ENCODE measurements around the gene KIAA0513.

The KIAA0513 gene

DNA sequence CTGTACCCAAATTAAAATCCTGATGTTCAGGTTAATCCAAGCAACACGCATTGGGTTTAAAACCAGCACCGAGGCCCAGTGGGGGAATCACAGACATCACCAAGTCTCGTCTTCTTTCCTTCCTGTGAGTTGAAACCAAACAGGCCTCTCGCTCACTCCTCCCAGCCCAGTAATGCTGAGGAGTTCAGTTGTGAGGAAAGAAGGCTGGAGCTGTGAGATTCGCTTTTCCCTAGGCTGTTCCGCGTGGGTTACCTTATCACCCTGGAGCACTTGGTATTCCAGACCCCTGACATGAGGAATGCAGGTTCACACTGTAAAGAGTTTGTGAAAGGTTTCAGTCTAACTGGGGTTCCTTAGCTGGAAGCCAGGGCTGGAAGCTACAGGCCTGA is 63.9 kb downstream of the KIAA0513 start:
- no peak for DNase-seq (ENCODE audit: low spot score)
- in situ Hi-C loops (cut with MboI; ENCODE audit: low pct_unique_long_range_greater_than_20kb, low sequenced_read_pairs, unreplicated experiment), result no loop called here
- TF ChIP-seq, protein P1, sequence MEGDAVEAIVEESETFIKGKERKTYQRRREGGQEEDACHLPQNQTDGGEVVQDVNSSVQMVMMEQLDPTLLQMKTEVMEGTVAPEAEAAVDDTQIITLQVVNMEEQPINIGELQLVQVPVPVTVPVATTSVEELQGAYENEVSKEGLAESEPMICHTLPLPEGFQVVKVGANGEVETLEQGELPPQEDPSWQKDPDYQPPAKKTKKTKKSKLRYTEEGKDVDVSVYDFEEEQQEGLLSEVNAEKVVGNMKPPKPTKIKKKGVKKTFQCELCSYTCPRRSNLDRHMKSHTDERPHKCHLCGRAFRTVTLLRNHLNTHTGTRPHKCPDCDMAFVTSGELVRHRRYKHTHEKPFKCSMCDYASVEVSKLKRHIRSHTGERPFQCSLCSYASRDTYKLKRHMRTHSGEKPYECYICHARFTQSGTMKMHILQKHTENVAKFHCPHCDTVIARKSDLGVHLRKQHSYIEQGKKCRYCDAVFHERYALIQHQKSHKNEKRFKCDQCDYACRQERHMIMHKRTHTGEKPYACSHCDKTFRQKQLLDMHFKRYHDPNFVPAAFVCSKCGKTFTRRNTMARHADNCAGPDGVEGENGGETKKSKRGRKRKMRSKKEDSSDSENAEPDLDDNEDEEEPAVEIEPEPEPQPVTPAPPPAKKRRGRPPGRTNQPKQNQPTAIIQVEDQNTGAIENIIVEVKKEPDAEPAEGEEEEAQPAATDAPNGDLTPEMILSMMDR (IDR thresholded peaks at IDR 0.05; ENCODE audit: extremely low read depth, insufficient read depth, missing control alignments), result no peak

GRCh38 chr16:85092309-85092708 is 64.7 kb downstream of the KIAA0513 start:
- DNase-seq (ENCODE audit: low spot score), result no peak
- TF ChIP-seq, protein P1 (IDR thresholded peaks at IDR 0.05; ENCODE audit: extremely low read depth, insufficient read depth, missing control alignments), result no peak
- in situ Hi-C loops (cut with MboI; ENCODE audit: low pct_unique_long_range_greater_than_20kb, low sequenced_read_pairs, unreplicated experiment), result no loop called here

DNA sequence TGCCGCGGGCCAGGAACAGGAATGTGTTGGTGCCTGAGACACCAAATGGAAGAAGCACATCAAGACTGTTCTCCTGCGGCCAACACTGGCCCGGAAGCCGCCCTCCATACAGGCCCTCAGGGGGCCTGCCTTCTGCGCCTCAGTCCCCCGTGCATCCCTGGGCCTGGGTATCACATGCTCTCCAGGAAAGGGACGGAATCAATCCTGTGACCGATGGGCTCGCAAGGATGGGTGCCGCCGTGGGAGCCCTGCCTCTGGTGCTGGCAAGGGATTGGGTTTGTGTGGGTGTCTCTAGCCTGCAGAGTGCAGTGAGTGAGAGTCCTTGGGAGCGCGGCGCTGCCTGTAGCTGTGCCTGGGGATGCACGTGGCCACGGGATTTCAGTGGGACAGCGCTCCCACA is 65.3 kb downstream of the KIAA0513 start:
- in situ Hi-C loops (cut with MboI; ENCODE audit: low pct_unique_long_range_greater_than_20kb, low sequenced_read_pairs, unreplicated experiment), result no loop called here
- TF ChIP-seq, protein P1 (IDR thresholded peaks at IDR 0.05; ENCODE audit: extremely low read depth, insufficient read depth, missing control alignments), result no peak
- no peak for DNase-seq (ENCODE audit: low spot score)

GRCh38 chr16:85093705-85094104 is 66.1 kb downstream of the KIAA0513 start:
- no peak for DNase-seq (ENCODE audit: low spot score)
- in situ Hi-C loops (cut with MboI; ENCODE audit: low pct_unique_long_range_greater_than_20kb, low sequenced_read_pairs, unreplicated experiment), result no loop called here
- TF ChIP-seq, protein P1 (IDR thresholded peaks at IDR 0.05; ENCODE audit: extremely low read depth, insufficient read depth, missing control alignments), result no peak

DNA sequence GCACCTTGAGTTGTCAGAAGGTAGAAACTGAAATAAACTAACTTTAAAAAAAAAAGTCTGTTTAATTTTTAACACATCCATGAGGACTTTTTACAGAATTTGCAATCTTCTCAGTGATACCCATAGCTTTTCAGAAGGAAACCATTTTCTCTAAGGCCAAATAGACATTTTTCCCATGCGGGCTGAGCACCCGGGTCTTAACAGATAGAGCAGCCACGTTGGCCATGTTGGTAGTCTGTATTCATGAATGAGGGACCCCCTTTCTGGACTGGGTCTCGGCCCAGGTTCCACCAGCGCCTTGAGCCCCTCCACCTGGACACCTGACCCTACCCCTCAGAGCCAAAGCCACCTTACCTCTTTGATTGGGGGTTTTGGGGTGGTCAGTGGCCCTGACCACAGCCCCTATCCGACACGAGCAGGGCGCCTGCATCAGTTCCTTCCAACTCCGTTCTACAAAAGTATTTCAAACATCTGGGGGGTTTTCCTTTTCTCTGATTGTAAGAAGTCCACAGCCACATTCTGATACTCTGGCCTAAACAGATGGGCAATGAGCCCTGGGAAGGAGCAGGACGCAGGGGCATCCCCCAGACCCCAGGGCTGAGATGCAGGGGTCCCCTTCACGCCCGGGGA is 66.7 kb downstream of the KIAA0513 start:
- TF ChIP-seq, protein P1 (IDR thresholded peaks at IDR 0.05; ENCODE audit: extremely low read depth, insufficient read depth, missing control alignments), result no peak
- in situ Hi-C loops (cut with MboI; ENCODE audit: low pct_unique_long_range_greater_than_20kb, low sequenced_read_pairs, unreplicated experiment), result no loop called here
- no peak for DNase-seq (ENCODE audit: low spot score)

DNA sequence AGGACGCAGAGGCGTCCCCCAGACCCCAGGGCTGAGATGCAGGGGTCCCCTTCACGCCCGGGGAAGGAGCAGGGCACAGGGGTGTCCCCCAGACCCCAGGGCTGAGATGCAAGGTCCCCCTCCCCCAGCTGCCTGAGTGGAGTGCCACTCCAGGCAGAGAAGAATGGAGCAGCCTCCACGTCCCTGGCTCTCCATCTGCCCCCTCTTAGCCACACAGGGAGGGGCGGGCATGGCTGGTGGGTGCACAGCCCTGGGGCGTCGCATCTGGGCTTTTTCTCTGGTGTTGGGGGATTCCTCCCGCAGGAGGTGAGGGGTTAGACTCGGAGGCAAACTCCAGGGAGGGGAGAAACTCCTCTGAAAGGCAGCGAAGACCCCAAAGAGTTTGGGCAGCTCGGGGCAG is 67.2 kb downstream of the KIAA0513 start:
- no peak for DNase-seq (ENCODE audit: low spot score)
- TF ChIP-seq, protein P1 (IDR thresholded peaks at IDR 0.05; ENCODE audit: extremely low read depth, insufficient read depth, missing control alignments), result no peak
- in situ Hi-C loops (cut with MboI; ENCODE audit: low pct_unique_long_range_greater_than_20kb, low sequenced_read_pairs, unreplicated experiment), result no loop called here
